Right atrium auricular region (tissue), 2 donors: ENCODE measurements around the gene PRDM16. TPM values are rescaled to one million over a fixed set of nuclear protein-coding genes. Genes with fewer than 3 reads are reported as not detected.

ENCODE experiments used
- DNase-seq: peaks from one replicate; pipeline ENCODE4 v3.0.0-alpha.2; 2019; ENCODE audit warnings: low spot score
- H3K27ac ChIP-seq, 2 donors: fragments of 200-600 bp; sonication (generic); 1 replicate in 1 of 2; 2 replicates in 1 of 2; pipeline ENCODE4 v1.5.1; 2016 to 2019
- H3K27me3 ChIP-seq, 2 donors: fragments of 200-600 bp; sonication (generic); one replicate each; pipeline versions ENCODE4 v1.5.1 to v1.6.0; 2017 to 2019
- H3K36me3 ChIP-seq: fragments of 200-600 bp; sonication (generic); one replicate; pipeline ENCODE4 v1.5.1; 2016
- H3K4me1 ChIP-seq, 2 donors: fragments of 200-600 bp; sonication (generic); one replicate each; pipeline versions ENCODE4 v1.5.1 to v1.6.0; 2017 to 2019
- H3K4me3 ChIP-seq, 2 donors: fragments of 200-600 bp; sonication (generic); 1 replicate in 1 of 2; 2 replicates in 1 of 2; pipeline ENCODE4 v1.5.1; 2017 to 2019; ENCODE audit warnings: mild to moderate bottlenecking in 1 of 2, moderate library complexity in 1 of 2
- H3K9me3 ChIP-seq, 2 donors: fragments of 200-600 bp; sonication (generic); one replicate each; pipeline ENCODE4 v1.5.1; 2019
- total RNA-seq, 2 donors: library from RNA; depleted of rRNA; stranded (reverse); fragments of >200 nt; gene quantifications; one replicate each; pipeline ENCODE4 v1.1.0, GENCODE V29; 2016
- TF ChIP-seq, protein P1 (sequence below), 2 donors: fragments of 200-600 bp; sonication (generic); IDR thresholded peaks; one replicate each; pipeline ENCODE4 v1.5.1; 2019; ENCODE audit warnings: antibody characterized with exemption in 2 of 2

PRDM16 gene
- total RNA-seq, 2 donors from 2014 or later = 0.22 to 3.3 TPM

DNA sequence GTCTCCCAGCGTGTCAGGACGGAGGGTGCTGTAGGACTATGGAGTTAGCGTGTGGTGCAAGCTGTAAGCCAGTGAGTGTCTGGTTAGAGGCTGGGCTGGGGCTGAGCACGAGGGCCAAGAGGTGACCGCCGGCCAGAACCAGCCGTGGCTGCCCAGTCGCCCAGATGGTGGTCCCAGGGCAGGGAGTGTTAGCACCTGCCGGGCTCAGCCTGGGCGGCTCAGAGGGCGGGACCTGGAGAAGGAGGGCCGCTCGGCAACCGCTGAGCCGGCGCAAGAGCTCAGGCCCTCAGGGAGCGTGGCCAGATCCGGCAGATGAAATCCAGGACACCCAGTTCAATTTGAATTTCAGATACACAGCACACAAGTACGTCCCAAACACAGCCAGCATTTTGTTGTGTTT lies 87.9 kb downstream of the PRDM16 start:
- Histone ChIP-seq H3K27ac (no peak overlapping the region), H3K9me3 (no peaks in the 10 kb centered on the region), H3K27me3 (no peaks in the 10 kb centered on the region), H3K4me3 (no peak overlapping the region), H3K36me3 (no peaks in the 10 kb centered on the region), H3K4me1 (no peaks in the 10 kb centered on the region)
- TF ChIP-seq, protein P1, sequence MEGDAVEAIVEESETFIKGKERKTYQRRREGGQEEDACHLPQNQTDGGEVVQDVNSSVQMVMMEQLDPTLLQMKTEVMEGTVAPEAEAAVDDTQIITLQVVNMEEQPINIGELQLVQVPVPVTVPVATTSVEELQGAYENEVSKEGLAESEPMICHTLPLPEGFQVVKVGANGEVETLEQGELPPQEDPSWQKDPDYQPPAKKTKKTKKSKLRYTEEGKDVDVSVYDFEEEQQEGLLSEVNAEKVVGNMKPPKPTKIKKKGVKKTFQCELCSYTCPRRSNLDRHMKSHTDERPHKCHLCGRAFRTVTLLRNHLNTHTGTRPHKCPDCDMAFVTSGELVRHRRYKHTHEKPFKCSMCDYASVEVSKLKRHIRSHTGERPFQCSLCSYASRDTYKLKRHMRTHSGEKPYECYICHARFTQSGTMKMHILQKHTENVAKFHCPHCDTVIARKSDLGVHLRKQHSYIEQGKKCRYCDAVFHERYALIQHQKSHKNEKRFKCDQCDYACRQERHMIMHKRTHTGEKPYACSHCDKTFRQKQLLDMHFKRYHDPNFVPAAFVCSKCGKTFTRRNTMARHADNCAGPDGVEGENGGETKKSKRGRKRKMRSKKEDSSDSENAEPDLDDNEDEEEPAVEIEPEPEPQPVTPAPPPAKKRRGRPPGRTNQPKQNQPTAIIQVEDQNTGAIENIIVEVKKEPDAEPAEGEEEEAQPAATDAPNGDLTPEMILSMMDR (IDR thresholded peaks at IDR 0.05) = no peak
- DNase-seq = no peak

GRCh38 chr1:3158347-3158746 lies 89.3 kb downstream of the PRDM16 start:
- H3K9me3 ChIP-seq = no peaks in the 10 kb centered on the region
- no peak for DNase-seq
- H3K36me3 ChIP-seq = no peaks in the 10 kb centered on the region
- no peaks in the 10 kb centered on the region for H3K4me1 ChIP-seq
- no peaks in the 10 kb centered on the region for H3K27me3 ChIP-seq
- no peak overlapping the region for H3K27ac ChIP-seq
- TF ChIP-seq, protein P1 (IDR thresholded peaks at IDR 0.05) = no peak
- H3K4me3 ChIP-seq = no peak overlapping the region

DNA sequence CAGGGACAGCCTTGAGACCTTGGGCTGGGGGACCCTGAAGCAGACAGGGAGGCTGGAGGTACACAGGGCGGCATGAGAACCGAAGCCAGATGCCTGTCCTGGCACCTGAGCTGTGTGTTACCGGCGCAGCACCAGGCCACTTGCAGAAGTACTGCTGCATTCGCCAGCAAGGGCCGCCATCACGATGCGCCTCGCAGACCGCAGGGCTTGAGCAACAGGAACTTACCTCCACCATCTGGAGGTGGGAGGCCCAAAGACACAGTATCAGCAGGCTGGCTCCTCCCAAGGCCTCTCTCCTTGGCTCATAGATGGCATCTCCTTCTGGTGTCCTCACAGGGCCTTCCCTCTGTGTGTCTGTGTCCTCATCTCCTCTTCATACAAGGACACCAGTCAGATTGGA lies 90.1 kb downstream of the PRDM16 start:
- no peak overlapping the region for H3K4me3 ChIP-seq
- no peaks in the 10 kb centered on the region for H3K9me3 ChIP-seq
- no peaks in the 10 kb centered on the region for H3K27me3 ChIP-seq
- DNase-seq = no peak
- H3K36me3 ChIP-seq = no peaks in the 10 kb centered on the region
- TF ChIP-seq, protein P1 (IDR thresholded peaks at IDR 0.05) = no peak
- no peaks in the 10 kb centered on the region for H3K4me1 ChIP-seq
- no peak overlapping the region for H3K27ac ChIP-seq

DNA sequence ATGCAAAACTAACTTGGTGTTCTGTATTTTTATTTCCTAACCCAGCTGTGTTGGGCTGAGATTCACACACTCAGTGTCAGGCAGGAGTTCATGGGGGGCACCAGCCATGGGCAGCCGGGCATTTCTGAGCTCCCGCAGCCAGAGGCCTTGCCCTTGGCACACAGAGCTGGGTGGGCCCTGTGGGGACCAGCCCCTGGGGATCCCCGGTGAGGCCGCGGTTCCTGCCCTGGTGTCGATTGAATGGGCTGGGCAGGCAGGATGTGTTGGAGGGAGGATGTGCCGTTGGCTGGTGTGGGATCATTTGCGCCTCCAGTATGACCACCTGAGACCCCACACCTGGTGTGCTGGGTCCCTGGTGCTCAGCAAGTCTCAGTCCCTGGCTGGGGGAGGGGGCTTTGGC lies 91.0 kb downstream of the PRDM16 start:
- Histone ChIP-seq H3K27ac (no peak overlapping the region), H3K4me1 (no peaks in the 10 kb centered on the region), H3K36me3 (no peaks in the 10 kb centered on the region), H3K27me3 (no peaks in the 10 kb centered on the region), H3K9me3 (no peaks in the 10 kb centered on the region), H3K4me3 (no peak overlapping the region)
- no peak for DNase-seq
- TF ChIP-seq, protein P1 (IDR thresholded peaks at IDR 0.05) = no peak

DNA sequence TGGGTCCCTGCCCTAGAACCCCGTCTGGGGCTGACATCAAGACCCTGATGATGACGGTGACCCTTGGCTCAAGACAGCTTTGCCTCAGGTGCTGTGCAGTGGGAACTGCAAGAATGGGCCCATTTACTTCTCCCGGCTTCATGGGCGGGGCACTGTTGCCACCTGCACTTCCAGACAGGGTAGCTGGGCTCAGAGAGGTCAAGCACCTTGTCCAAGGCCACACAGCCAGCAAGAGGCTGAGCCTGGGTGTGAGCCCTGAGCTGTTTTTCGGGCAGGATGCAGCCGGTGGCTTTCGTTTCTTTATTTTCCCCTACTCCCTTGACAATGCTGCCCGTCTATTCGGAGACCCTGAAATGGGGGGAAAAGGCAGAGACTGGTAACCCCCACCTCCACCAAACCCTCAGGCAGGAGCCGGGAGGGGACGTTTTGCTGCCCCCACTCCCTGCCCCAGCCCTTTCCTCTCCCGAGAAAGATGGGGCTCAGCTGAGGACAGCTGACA lies 91.7 kb downstream of the PRDM16 start:
- H3K36me3 ChIP-seq = no peaks in the 10 kb centered on the region
- H3K27me3 ChIP-seq = no peaks in the 10 kb centered on the region
- H3K9me3 ChIP-seq = no peaks in the 10 kb centered on the region
- H3K27ac ChIP-seq = no peak overlapping the region
- TF ChIP-seq, protein P1 (IDR thresholded peaks at IDR 0.05) = no peak
- no peak for DNase-seq
- H3K4me1 ChIP-seq = no peaks in the 10 kb centered on the region
- H3K4me3 ChIP-seq = no peak overlapping the region

DNA sequence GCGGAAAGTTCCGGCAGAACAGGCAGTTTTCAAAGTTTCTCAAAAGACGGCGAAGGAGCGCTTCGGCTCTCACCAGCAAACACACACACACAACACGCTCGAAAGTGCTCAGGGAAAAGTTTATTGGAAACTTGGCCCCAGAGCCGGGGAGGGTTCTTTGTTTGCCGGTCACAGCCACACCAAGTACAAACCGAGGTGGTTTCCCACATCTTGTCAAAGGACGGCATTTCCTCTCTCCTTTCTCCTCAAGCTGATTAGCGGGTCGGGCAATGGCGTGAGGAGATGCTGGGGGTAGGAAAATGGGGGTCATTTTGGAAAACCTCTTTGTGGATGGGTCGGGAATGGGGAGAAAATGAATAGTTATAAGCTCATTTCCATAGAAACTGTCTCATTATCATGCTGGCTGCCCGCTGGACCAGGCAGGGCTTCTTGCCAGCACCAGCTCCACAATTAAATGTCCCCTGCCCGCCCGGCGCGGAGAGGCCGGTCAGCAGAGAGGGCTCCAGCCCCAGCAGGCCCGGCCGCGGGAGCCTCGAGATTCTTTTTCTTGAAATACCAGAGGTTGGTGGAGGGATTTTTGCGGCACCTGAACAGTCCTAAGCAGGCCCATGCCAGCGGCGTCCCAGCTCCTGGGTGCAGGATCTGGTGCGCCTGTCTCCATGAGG lies 92.3 kb downstream of the PRDM16 start:
- Histone ChIP-seq H3K27ac (no peak overlapping the region), H3K27me3 (no peaks in the 10 kb centered on the region), H3K4me1 (no peaks in the 10 kb centered on the region), H3K36me3 (no peaks in the 10 kb centered on the region), H3K4me3 (no peak overlapping the region), H3K9me3 (no peaks in the 10 kb centered on the region)
- no peak for DNase-seq
- TF ChIP-seq, protein P1 (IDR thresholded peaks at IDR 0.05) = no peak
